ENCODE data around the gene PRICKLE2. TPM values are rescaled to one million over a fixed set of nuclear protein-coding genes. Genes with fewer than 3 reads are reported as not detected.

PRICKLE2 gene
- total and polyA plus RNA-seq, 2 donors (not counting 1 experiment from before 2014, with no cell fraction given), result 14.1 to 29.4 TPM

- Histone ChIP-seq H3K4me2 (ENCODE audit: extremely low read depth, insufficient read depth, low read length) (no peak overlapping the region), H3K79me2 (ENCODE audit: control insufficient read depth, insufficient read depth, low read length) (no peaks in the 10 kb centered on the region), H3K36me3 (ENCODE audit: control insufficient read depth, insufficient read depth, low read length) (no peaks in the 10 kb centered on the region), H3K4me3 (replicated peaks in 1 of 4; ENCODE audit: control extremely low read depth in 1 of 4, insufficient read depth in 1 of 4, low read depth in 3 of 4, low read length in 4 of 4) (no peak overlapping the region), H2AFZ (ENCODE audit: low read length) (no peak overlapping the region), H3K9me3 (ENCODE audit: control insufficient read depth, insufficient read depth, low read depth, low read length) (no peaks in the 10 kb centered on the region), H3K27me3 (ENCODE audit: control insufficient read depth, insufficient read depth, low read length) (no peaks in the 10 kb centered on the region), H3K27ac (ENCODE audit: insufficient read depth, low read length) (no peak overlapping the region), H3K9ac (ENCODE audit: insufficient read depth, low read length) (no peak overlapping the region), H4K20me1 (ENCODE audit: control insufficient read depth, extremely low read depth, insufficient read depth, low read length) (no peaks in the 10 kb centered on the region), H3K4me1 (ENCODE audit: control insufficient read depth, extremely low read depth, insufficient read depth, low read length) (peaks cover 8% of the 10 kb centered on the region)
- TF ChIP-seq EZH2 (IDR thresholded peaks at IDR 0.05; ENCODE audit: low read length, missing control alignments), result no peak
- no peak for TF ChIP-seq CTCF (conservative IDR thresholded peaks at IDR 0.05 in 1 of 2, IDR thresholded peaks at IDR 0.05 in 1 of 2; ENCODE audit: low read depth in 1 of 2, low read length in 2 of 2)
- DNase-seq (ENCODE audit: low read depth in 2 of 2), result no peak
These were observed 9.3 kb upstream of the PRICKLE2 start for GRCh38 chr3:64234571-64234970.

DNA sequence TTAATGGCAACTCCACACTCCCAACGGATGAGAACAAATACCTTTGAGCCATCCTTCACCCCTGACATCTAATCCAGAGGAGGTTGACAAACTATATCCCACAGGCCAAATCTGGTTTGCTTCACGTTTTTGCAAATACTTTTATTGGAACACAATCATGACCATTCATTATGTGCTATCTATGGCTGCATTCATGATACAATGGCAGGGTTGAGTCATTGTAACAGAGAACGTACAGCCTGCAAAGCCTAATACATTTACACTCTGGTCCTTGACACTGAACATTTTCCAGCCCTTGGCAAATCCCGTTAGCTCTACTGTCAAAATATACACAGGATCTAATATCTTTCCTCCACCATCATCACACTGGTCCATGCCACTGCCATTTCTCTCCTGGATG lies 7.6 kb upstream of the PRICKLE2 start:
- TF ChIP-seq EZH2 (IDR thresholded peaks at IDR 0.05; ENCODE audit: low read length, missing control alignments) (no peak), CTCF (conservative IDR thresholded peaks at IDR 0.05 in 1 of 2, IDR thresholded peaks at IDR 0.05 in 1 of 2; ENCODE audit: low read depth in 1 of 2, low read length in 2 of 2) (no peak)
- H2AFZ ChIP-seq (ENCODE audit: low read length), result no peak overlapping the region
- H3K79me2 ChIP-seq (ENCODE audit: control insufficient read depth, insufficient read depth, low read length), result no peaks in the 10 kb centered on the region
- H3K27me3 ChIP-seq (ENCODE audit: control insufficient read depth, insufficient read depth, low read length), result no peaks in the 10 kb centered on the region
- no peak overlapping the region for H3K4me3 ChIP-seq (replicated peaks in 1 of 4; ENCODE audit: control extremely low read depth in 1 of 4, insufficient read depth in 1 of 4, low read depth in 3 of 4, low read length in 4 of 4)
- H3K4me2 ChIP-seq (ENCODE audit: extremely low read depth, insufficient read depth, low read length), result no peak overlapping the region
- DNase-seq (ENCODE audit: low read depth in 2 of 2), result no peak
- no peaks in the 10 kb centered on the region for H3K9me3 ChIP-seq (ENCODE audit: control insufficient read depth, insufficient read depth, low read depth, low read length)
- no peaks in the 10 kb centered on the region for H3K4me1 ChIP-seq (ENCODE audit: control insufficient read depth, extremely low read depth, insufficient read depth, low read length)
- no peak overlapping the region for H3K27ac ChIP-seq (ENCODE audit: insufficient read depth, low read length)
- no peak overlapping the region for H3K9ac ChIP-seq (ENCODE audit: insufficient read depth, low read length)
- H3K36me3 ChIP-seq (ENCODE audit: control insufficient read depth, insufficient read depth, low read length), result no peaks in the 10 kb centered on the region
- no peaks in the 10 kb centered on the region for H4K20me1 ChIP-seq (ENCODE audit: control insufficient read depth, extremely low read depth, insufficient read depth, low read length)

DNA sequence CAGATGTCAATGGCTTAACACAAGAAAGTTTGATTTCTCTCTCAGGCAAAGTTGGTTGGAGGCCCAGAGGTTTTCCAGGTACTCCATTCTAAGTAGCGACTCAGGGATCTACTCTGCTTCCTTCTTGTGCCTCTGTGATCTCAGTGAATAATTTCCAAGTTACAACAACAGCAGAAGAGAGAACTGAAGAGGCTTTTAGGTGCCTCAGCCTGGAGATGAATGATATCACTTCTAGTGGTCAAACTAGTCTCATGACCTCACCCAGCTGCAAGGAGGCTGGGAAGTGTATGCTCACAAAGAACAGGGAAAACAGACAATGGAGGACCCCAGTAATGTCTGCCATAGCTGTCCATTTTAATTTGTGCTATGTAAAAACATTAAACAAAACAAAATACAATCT lies 4.6 kb upstream of the PRICKLE2 start:
- no peaks in the 10 kb centered on the region for H3K79me2 ChIP-seq (ENCODE audit: control insufficient read depth, insufficient read depth, low read length)
- peak in 1 of 2 donors; percentile 81 for DNase-seq (ENCODE audit: low read depth in 2 of 2)

More for the DNA sequence above, 4.6 kb upstream of the PRICKLE2 start:
- Histone ChIP-seq H3K9ac (ENCODE audit: insufficient read depth, low read length) (no peak overlapping the region), H3K4me1 (ENCODE audit: control insufficient read depth, extremely low read depth, insufficient read depth, low read length) (peaks cover 7% of the 10 kb centered on the region), H3K27ac (ENCODE audit: insufficient read depth, low read length) (no peak overlapping the region), H3K27me3 (ENCODE audit: control insufficient read depth, insufficient read depth, low read length) (no peaks in the 10 kb centered on the region), H3K4me3 (replicated peaks in 1 of 4; ENCODE audit: control extremely low read depth in 1 of 4, insufficient read depth in 1 of 4, low read depth in 3 of 4, low read length in 4 of 4) (no peak overlapping the region), H3K4me2 (ENCODE audit: extremely low read depth, insufficient read depth, low read length) (no peak overlapping the region), H4K20me1 (ENCODE audit: control insufficient read depth, extremely low read depth, insufficient read depth, low read length) (no peaks in the 10 kb centered on the region), H2AFZ (ENCODE audit: low read length) (no peak overlapping the region), H3K9me3 (ENCODE audit: control insufficient read depth, insufficient read depth, low read depth, low read length) (no peaks in the 10 kb centered on the region), H3K36me3 (ENCODE audit: control insufficient read depth, insufficient read depth, low read length) (no peaks in the 10 kb centered on the region)
- no peak for TF ChIP-seq EZH2 (IDR thresholded peaks at IDR 0.05; ENCODE audit: low read length, missing control alignments)
- TF ChIP-seq CTCF (conservative IDR thresholded peaks at IDR 0.05 in 1 of 2, IDR thresholded peaks at IDR 0.05 in 1 of 2; ENCODE audit: low read depth in 1 of 2, low read length in 2 of 2), result no peak
